Activated CD4-positive, alpha-beta T cell treated with anti-CD3 and anti-CD28 coated beads for 1 hour (primary cell): ENCODE results near the gene UBE2D1.
A peak's percentile ranks its signal among the peaks of the same experiment; 100 is the strongest.
"Not testable (repeated sequence)": the region's sequence is repeated elsewhere in the genome, so short reads cannot be mapped to it uniquely, and the experiment has no call there.

Experiments used
- DNase-seq: peaks from one replicate; pipeline ENCODE4 v3.0.0-alpha.2; 2020

Gene UBE2D1

GRCh38 chr10:58384999-58385783 is 50.4 kb downstream of the UBE2D1 start, which contains the start of gene TFAM:
Gene TFAM (plus strand): TSS chr10:58385410. CDS start chr10:58385548, 138 bp downstream.
- DNase-seq: peak; percentile 94

- no peak for DNase-seq
These were observed 50.9 kb downstream of the UBE2D1 start for GRCh38 chr10:58385784-58386112.

GRCh38 chr10:58389024-58389423 is 54.2 kb downstream of the UBE2D1 start:
- no peak for DNase-seq

- no peak for DNase-seq
These were observed 58.5 kb downstream of the UBE2D1 start for GRCh38 chr10:58393317-58393716.

- no peak for DNase-seq
These were observed 59.7 kb downstream of the UBE2D1 start for GRCh38 chr10:58394471-58394870.

- no peak for DNase-seq
These were observed 61.3 kb downstream of the UBE2D1 start for GRCh38 chr10:58396057-58396456.

- DNase-seq: no peak
These were observed 63.0 kb downstream of the UBE2D1 start for GRCh38 chr10:58397830-58398229.

- no peak for DNase-seq
These were observed 64.6 kb downstream of the UBE2D1 start for GRCh38 chr10:58399410-58399809.

GRCh38 chr10:58400609-58401008 is 65.8 kb downstream of the UBE2D1 start:
- no peak for DNase-seq

- no peak for DNase-seq
These were observed 69.2 kb downstream of the UBE2D1 start for GRCh38 chr10:58404001-58404400.

GRCh38 chr10:58409956-58410610 is 75.3 kb downstream of the UBE2D1 start:
- no peak for DNase-seq

GRCh38 chr10:58412502-58412961 is 77.7 kb downstream of the UBE2D1 start:
- no peak for DNase-seq

GRCh38 chr10:58414270-58415041 is 79.7 kb downstream of the UBE2D1 start:
- no peak for DNase-seq

- DNase-seq: no peak
These were observed 81.0 kb downstream of the UBE2D1 start for GRCh38 chr10:58415757-58416156.

- DNase-seq: not testable (repeated sequence)
These were observed 83.1 kb downstream of the UBE2D1 start for GRCh38 chr10:58417902-58418301.
